ENCODE measurements around the gene APCDD1. TPM values are rescaled to one million over a fixed set of nuclear protein-coding genes. Genes with fewer than 3 reads are reported as not detected.

Gene APCDD1
- total and polyA plus RNA-seq, 2 experiments from 2014 or later = 0.31 to 1.0 TPM

DNA sequence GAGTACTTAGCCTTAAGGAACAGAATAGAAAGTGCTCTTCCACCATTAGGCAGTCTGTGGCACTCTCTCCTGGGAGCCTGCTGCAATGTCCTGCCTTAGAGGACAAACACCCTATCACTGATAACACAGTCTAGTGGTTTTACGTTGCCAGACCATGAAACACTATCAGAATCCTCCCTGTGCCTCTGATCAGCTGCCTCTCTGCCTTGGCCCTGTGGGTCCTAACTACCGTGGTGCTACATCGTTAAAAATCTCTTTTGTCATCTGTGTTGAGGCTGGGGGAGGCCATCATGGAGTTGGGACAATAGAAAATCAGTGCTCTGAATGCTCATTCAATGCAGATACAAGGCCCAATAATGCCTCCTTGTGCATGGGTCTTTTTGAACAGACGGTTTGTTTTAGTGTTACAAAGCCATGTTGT lies 11.9 kb upstream of the APCDD1 start (continued):
- TF ChIP-seq, protein P1, sequence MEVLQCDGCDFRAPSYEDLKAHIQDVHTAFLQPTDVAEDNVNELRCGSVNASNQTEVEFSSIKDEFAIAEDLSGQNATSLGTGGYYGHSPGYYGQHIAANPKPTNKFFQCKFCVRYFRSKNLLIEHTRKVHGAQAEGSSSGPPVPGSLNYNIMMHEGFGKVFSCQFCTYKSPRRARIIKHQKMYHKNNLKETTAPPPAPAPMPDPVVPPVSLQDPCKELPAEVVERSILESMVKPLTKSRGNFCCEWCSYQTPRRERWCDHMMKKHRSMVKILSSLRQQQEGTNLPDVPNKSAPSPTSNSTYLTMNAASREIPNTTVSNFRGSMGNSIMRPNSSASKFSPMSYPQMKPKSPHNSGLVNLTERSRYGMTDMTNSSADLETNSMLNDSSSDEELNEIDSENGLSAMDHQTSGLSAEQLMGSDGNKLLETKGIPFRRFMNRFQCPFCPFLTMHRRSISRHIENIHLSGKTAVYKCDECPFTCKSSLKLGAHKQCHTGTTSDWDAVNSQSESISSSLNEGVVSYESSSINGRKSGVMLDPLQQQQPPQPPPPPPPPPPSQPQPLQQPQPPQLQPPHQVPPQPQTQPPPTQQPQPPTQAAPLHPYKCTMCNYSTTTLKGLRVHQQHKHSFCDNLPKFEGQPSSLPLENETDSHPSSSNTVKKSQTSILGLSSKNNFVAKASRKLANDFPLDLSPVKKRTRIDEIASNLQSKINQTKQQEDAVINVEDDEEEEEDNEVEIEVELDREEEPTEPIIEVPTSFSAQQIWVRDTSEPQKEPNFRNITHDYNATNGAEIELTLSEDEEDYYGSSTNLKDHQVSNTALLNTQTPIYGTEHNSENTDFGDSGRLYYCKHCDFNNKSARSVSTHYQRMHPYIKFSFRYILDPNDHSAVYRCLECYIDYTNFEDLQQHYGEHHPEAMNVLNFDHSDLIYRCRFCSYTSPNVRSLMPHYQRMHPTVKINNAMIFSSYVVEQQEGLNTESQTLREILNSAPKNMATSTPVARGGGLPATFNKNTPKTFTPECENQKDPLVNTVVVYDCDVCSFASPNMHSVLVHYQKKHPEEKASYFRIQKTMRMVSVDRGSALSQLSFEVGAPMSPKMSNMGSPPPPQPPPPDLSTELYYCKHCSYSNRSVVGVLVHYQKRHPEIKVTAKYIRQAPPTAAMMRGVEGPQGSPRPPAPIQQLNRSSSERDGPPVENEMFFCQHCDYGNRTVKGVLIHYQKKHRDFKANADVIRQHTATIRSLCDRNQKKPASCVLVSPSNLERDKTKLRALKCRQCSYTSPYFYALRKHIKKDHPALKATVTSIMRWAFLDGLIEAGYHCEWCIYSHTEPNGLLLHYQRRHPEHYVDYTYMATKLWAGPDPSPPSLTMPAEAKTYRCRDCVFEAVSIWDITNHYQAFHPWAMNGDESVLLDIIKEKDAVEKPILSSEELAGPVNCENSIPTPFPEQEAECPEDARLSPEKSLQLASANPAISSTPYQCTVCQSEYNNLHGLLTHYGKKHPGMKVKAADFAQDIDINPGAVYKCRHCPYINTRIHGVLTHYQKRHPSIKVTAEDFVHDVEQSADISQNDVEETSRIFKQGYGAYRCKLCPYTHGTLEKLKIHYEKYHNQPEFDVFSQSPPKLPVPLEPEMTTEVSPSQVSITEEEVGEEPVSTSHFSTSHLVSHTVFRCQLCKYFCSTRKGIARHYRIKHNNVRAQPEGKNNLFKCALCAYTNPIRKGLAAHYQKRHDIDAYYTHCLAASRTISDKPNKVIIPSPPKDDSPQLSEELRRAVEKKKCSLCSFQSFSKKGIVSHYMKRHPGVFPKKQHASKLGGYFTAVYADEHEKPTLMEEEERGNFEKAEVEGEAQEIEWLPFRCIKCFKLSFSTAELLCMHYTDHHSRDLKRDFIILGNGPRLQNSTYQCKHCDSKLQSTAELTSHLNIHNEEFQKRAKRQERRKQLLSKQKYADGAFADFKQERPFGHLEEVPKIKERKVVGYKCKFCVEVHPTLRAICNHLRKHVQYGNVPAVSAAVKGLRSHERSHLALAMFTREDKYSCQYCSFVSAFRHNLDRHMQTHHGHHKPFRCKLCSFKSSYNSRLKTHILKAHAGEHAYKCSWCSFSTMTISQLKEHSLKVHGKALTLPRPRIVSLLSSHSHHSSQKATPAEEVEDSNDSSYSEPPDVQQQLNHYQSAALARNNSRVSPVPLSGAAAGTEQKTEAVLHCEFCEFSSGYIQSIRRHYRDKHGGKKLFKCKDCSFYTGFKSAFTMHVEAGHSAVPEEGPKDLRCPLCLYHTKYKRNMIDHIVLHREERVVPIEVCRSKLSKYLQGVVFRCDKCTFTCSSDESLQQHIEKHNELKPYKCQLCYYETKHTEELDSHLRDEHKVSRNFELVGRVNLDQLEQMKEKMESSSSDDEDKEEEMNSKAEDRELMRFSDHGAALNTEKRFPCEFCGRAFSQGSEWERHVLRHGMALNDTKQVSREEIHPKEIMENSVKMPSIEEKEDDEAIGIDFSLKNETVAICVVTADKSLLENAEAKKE (CRISPR knock-in tag; IDR thresholded peaks at IDR 0.05) = no peak
- TF ChIP-seq, protein P2, sequence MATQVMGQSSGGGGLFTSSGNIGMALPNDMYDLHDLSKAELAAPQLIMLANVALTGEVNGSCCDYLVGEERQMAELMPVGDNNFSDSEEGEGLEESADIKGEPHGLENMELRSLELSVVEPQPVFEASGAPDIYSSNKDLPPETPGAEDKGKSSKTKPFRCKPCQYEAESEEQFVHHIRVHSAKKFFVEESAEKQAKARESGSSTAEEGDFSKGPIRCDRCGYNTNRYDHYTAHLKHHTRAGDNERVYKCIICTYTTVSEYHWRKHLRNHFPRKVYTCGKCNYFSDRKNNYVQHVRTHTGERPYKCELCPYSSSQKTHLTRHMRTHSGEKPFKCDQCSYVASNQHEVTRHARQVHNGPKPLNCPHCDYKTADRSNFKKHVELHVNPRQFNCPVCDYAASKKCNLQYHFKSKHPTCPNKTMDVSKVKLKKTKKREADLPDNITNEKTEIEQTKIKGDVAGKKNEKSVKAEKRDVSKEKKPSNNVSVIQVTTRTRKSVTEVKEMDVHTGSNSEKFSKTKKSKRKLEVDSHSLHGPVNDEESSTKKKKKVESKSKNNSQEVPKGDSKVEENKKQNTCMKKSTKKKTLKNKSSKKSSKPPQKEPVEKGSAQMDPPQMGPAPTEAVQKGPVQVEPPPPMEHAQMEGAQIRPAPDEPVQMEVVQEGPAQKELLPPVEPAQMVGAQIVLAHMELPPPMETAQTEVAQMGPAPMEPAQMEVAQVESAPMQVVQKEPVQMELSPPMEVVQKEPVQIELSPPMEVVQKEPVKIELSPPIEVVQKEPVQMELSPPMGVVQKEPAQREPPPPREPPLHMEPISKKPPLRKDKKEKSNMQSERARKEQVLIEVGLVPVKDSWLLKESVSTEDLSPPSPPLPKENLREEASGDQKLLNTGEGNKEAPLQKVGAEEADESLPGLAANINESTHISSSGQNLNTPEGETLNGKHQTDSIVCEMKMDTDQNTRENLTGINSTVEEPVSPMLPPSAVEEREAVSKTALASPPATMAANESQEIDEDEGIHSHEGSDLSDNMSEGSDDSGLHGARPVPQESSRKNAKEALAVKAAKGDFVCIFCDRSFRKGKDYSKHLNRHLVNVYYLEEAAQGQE (IDR thresholded peaks at IDR 0.05; ENCODE audit: unreplicated experiment) = no peak
- TF ChIP-seq POLR2AphosphoS5 (IDR thresholded peaks at IDR 0.05; ENCODE audit: low read depth) = no peak

DNA sequence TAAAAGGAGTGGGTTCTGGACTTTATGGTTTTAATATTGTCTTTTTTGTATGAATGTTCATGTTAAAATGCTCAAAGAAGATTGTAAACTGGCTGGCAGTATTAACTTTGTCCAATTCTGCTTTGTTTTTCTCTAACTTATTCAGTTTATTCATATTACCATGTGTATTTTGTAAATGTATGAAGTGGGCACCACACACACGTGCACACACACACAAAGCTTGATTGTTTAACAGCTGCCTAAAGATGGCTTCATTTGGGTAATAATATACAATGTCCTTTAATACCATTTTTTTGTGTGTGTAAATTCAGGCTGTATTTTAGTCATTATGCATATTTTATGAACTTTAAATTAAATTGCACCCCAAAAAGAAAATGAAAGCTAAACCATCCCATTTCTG lies 11.4 kb upstream of the APCDD1 start:
- Histone ChIP-seq H3K9me2 (ENCODE audit: insufficient read depth) (no peaks in the 10 kb centered on the region; the same call in 1 of the 2 replicates), H4K20me1 (replicated peaks; ENCODE audit: insufficient read depth) (no peaks in the 10 kb centered on the region), H3K79me2 (replicated peaks; ENCODE audit: insufficient read depth) (no peaks in the 10 kb centered on the region), H3K27ac (ENCODE audit: low read depth) (no peak overlapping the region), H3F3A (replicated peaks; ENCODE audit: low read depth) (no peaks in the 10 kb centered on the region), H2AFZ (no peak overlapping the region), H3K4me2 (no peak overlapping the region), H3K4me3 (no peak overlapping the region), H3K27me3 (ENCODE audit: insufficient read depth) (no peaks in the 10 kb centered on the region), H3K36me3 (ENCODE audit: insufficient read depth) (no peaks in the 10 kb centered on the region), H3K4me1 (ENCODE audit: insufficient read depth) (no peaks in the 10 kb centered on the region)
- Mint-ChIP-seq H3K4me1 (peaks cover 3% of the 10 kb centered on the region; the same call in 2 of the 3 replicates), H3K36me3 (ENCODE audit: low read depth) (no peaks in the 10 kb centered on the region), H3K27me3 (ENCODE audit: insufficient read depth, low read depth, poor library complexity) (peaks cover 5% of the 10 kb centered on the region), H3K4me3 (no peak overlapping the region), H3K27ac (no peak overlapping the region), H3K9me3 (no peaks in the 10 kb centered on the region)
- no peak for ATAC-seq
- DNase-seq (ENCODE audit: low spot score) = no peak
- no peak for TF ChIP-seq JUNB (IDR thresholded peaks at IDR 0.05; ENCODE audit: unreplicated experiment)
- TF ChIP-seq STAT1 (IDR thresholded peaks at IDR 0.05; ENCODE audit: unreplicated experiment) = no peak
- no peak for TF ChIP-seq NANOG (IDR thresholded peaks at IDR 0.05; ENCODE audit: borderline replicate concordance)
- no peak for TF ChIP-seq EZH2 (IDR thresholded peaks at IDR 0.05; ENCODE audit: low read depth, unreplicated experiment)

Measured in GM23338 (cell line).